GM18511 (cell line): ENCODE measurements around the gene NOX4.
"Not testable (repeated sequence)": the region's sequence is repeated elsewhere in the genome, so short reads cannot be mapped to it uniquely, and the experiment has no call there.

Experiments
- ATAC-seq: cut with Tn5 transposase; IDR thresholded peaks from one replicate; pipeline ENCODE4 v1.9.1; 2021; ENCODE audit warnings: mild to moderate bottlenecking, moderate library complexity; ENCODE audit not compliant: unreplicated experiment

Gene NOX4

DNA sequence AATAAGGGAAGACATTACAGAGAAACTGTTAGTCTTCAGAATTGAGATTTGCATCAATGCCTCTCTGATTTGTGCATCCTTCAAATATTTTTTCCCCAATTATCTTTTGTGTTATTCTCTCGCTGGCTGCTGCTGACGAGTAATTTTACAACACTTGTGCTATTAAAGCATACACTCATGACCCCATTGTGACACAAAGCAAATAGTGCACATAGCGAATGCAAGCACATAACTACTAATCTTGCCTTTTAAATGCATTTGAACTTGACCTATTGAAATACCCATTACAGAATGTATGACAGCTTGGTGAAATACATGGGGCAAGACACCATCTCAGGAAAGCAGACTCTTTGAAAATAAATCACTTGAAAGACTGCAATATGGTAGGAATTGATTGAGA lies 180.6 kb downstream of the NOX4 start:
- not testable (repeated sequence) for ATAC-seq

DNA sequence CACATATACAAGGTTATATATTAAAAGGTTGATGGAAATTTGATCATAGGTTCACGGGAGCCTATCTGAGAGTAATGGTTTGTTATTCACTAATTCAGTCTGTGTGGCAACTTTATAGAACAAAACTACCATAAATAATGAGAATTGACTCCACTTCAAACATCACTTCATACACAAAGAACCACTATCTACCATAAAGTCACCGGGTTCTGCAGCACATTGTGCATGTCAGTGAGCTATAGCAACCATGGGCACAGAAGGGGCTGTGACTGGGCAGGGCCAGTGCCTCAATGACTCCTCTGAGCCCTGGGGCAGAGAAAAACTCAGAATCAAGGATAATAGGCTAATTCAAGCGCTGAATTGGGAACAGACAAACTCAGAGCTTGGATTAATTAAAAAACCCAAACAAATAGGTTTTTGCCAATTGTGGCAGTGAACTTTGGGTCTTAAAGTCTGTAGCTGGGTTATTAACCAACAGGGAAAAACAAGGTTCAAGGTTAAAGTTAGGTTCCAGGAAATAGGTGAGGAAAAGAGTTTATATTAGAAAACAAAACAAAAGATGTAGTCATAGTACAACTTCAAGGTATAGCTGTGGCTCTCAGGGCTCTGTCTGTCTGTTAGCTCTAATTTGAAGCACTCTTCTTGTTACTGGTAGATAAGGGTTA lies 181.7 kb downstream of the NOX4 start:
- ATAC-seq, result not testable (repeated sequence)

DNA sequence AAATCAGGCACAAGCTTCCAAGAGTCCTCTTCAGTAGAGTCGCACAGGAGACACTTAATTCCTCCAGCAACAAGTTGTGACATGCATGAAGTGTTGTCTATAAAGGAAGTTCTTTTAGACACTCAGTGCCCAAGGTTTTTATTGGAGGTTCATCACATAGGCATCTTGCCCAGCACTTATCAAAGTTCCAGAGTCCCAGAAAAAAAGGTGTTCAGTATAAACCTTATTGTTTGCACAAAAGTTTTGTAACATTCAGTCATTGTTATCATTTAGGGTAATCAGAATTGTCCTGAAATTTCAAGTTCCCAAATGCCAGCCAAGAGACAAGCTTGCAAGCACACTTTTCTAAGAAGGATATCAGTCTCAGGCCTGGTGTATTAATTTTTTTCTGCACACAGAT lies 182.9 kb downstream of the NOX4 start:
- ATAC-seq, result not testable (repeated sequence)

DNA sequence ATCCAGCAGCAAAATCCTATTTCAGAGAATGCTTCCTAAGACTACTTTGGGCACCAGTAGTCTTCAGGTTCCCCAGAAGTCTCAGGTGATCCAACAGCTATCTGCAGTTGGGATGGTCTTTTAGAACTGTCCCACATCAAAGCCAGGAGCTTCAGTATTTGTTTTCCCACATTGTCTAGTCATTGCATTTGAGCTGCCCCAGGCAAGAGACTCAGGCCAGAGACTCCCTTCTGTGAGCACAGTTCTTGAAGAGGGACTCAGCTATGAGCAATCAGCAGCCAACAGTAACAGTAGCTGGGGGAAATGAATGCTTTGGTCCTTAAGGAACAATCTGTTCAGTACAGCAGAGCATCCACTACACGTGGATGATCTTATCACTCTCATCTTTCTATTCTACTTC lies 188.1 kb downstream of the NOX4 start:
- ATAC-seq, result not testable (repeated sequence)

DNA sequence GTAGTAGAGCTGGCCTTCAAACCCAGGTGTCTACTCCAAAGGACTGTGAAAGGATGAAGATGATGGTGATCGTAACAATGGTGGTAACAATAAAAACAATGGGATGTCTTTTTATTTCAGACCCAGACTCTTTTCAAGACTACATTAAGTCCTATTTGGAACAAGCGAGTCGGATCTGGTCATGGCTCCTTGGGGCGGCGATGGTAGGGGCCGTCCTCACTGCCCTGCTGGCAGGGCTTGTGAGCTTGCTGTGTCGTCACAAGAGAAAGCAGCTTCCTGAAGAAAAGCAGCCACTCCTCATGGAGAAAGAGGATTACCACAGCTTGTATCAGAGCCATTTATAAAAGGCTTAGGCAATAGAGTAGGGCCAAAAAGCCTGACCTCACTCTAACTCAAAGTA lies 196.2 kb downstream of the NOX4 start:
- ATAC-seq, result not testable (repeated sequence)

DNA sequence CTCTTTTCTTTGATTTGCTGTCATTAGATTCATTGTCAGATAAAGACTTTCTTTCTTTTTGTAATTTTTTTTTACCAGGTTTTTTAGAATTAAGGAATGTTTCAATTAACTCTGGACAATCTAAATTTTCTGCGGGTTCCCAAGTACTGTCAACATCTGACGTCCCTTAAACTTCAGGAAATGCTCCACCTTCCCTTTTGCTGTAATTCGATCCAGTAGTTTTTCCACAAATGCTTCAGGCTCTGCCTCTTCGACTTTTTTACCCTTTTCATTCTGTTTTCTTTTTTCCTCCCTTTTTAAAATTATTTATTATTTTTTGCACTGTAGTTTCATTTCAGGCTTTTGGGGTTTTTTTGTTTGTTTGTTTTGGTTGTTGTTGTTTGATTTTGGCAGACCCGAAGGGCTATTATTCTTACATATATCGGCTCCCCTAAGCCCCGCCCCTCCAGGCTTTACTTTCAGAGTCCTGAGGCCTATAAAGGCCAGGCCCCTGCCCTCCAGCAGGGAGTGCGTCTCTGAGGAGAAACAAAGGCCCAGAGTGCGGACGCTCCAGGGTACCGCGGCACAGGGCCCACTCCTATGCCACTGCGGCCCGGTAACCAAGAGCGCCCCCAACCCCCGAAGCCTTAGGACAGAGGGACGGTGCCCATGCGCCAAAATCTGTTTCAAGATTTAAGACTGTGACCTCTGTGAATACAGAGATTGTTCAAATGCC lies 197.1 kb downstream of the NOX4 start:
- no peak for ATAC-seq

DNA sequence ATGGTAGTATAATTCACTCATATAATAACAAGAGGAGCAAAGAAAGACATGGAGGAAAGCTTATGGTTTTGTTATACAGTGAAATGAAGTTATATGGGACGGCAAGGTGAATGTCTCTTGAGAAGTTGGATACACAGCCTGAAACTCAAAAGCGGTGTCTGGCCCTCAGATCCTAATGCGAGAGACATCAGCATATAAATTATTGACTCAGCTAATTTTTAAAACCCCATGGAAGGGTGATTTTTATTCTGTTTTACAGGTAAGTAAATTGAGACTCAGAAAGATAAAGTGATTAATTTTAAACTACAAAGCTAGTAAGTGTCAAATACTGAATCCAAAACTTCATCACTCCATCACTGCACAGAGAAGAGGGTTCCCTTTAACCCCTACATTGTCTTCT lies 203.2 kb downstream of the NOX4 start:
- not testable (repeated sequence) for ATAC-seq

DNA sequence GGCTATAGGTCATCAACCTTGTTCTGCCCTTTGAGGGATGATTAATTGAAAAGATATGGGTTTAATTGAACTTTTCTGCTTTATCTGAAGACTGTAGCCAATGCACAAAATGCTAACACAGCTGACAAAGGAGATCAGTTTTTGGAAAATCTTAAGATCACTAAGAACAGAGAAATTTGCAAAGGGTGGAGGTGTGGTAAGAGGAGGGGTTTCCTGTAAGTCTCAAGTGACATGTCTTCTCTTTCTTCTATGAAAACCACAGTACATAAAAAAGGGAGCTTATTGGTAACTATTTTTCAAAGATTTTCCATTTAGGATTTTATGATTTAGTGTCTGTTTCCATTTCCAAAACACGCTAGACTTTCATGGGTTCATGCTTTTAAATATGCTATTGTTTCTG lies 204.6 kb downstream of the NOX4 start:
- not testable (repeated sequence) for ATAC-seq

DNA sequence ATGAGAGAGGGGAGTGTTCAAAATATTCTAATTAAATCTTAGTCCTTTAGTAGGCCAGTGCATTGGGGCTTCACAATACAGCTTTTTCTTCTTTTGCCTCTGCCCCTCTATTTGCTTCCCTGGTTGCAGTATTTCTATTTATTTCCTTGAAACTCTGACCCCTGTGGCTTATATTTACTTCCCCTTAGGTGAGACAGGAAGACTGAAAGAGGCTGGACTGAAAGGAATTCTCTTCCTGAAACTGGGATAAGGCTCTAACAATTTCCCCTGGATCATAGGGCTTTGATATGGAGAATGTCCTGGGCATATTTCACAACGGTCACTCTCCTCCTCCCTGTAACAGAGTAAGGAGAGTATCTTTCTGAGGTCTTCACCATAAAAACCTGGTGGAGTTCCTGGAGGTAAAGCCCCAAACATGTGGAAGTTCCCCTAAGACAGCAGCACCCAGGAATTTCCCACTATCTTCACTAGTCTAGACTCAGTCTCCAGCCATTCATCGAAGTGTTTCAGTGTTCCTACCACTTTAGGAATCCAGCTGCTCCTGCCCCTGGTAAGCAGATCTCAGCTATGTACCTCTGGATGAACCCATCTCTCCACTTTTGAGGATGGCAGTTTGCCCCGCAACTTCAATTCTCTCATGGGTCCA lies 210.0 kb downstream of the NOX4 start:
- ATAC-seq, result not testable (repeated sequence)

DNA sequence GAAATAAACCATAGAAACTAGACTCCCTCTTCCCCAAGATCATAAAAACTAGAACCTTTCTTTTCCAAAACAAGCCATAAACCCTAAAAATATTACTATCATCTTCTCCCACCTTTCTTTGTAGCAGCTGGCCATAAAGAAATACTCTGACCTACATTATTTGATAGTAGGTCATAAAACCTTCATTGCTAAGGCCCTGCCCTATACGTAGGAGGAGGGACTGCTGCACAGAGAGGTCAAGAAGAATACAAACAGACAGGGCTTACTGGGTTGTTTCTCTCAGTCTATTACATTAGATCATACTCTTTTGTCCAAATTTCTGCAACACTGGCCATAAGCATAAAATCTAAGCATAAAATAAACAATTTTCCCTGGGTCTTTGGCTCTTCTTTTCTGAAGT lies 212.0 kb downstream of the NOX4 start:
- no peak for ATAC-seq

DNA sequence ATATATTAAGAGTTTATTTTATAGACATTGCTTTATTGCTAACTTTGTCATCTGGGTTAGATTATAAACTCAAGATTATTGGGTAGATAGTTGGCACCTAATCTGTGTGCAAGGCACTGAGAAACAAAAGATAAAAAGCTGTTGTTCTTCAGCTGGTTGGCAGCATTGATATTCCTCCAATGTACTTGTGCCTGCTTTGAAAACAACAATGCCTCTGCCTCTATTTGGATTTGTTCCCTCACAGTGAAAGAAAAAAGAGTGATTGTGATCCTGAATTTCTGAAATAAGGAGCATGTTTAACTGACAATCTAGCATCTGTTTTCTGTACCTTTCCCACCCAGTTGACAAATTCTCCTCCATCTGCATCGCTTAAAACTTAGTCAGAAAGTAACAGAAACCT lies 215.2 kb downstream of the NOX4 start:
- ATAC-seq, result no peak
